Lower lobe of right lung (tissue), 2 donors: ENCODE data around the gene RTN4. TPM values are rescaled to one million over a fixed set of nuclear protein-coding genes. Genes with fewer than 3 reads are reported as not detected.

Experiments
- ATAC-seq, 2 donors: fragments of 200-7000 bp; cut with Tn5 transposase; one replicate each; pipeline ENCODE4 v1.9.1; 2020 to 2022; ENCODE audit warnings: mild to moderate bottlenecking in 2 of 2, moderate library complexity in 2 of 2
- DNase-seq: peaks from one replicate; pipeline ENCODE4 v3.0.0-alpha.2; 2020
- H3K27ac ChIP-seq: fragments of 200-600 bp; one replicate; pipeline ENCODE4 v1.8.0; 2022
- H3K27me3 ChIP-seq: fragments of 200-600 bp; one replicate; pipeline ENCODE4 v1.8.0; 2022; ENCODE audit warnings: low read depth
- H3K36me3 ChIP-seq: fragments of 200-600 bp; one replicate; pipeline ENCODE4 v1.8.0; 2022; ENCODE audit warnings: mild to moderate bottlenecking
- H3K4me1 ChIP-seq: fragments of 200-600 bp; one replicate; pipeline ENCODE4 v1.8.0; 2022
- H3K4me3 ChIP-seq: fragments of 200-600 bp; one replicate; pipeline ENCODE4 v1.8.0; 2022; ENCODE audit warnings: mild to moderate bottlenecking
- H3K9me3 ChIP-seq: fragments of 200-600 bp; one replicate; pipeline ENCODE4 v1.8.0; 2022
- CTCF ChIP-seq: fragments of 200-600 bp; IDR thresholded peaks from one replicate; pipeline ENCODE4 v1.8.0; 2022; ENCODE audit warnings: antibody characterized with exemption, mild to moderate bottlenecking
- intact Hi-C: fragments of 100-400 bp; cut with DNase I; formaldehyde crosslinking; loops from one replicate; pipeline ENCODE4 v1.11.0; 2022
- total RNA-seq: library from RNA; stranded (reverse); fragmentation: NEBNext Ultra II Directional; extraction: Animal tissue kit (Norgen Biotek cat#: 25700); gene quantifications from one replicate; pipeline ENCODE4 v1.2.1, GENCODE V29; 2021
- donor health status: DM: no; HTN: yes; CAD: no; lungs with severe emphysema.

RTN4 gene
- total RNA-seq, 1 donor from 2014 or later, result 317 TPM

DNA sequence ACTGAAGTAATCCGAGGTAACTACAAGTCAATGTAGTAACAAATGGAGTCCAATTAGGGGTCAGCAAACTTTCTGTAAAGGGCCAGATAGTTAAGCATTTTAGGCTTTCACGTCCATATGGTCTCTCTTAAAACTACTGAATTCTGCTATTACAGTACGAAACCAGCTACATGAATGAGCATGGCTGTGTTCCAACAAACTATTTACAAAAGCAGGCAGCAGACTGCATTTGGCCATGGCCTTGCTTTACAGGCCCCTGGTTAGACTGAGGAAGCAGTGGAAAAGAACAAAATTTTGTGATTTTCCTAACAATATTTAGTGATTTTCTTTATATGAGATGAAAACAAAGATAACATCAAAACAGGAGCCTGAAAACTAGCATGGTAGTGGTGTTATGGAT, 64.0 kb downstream of the RTN4 start:
- no peak for TF ChIP-seq CTCF
- DNase-seq (no peak), ATAC-seq (no peak)
- H3K4me1 ChIP-seq, result peaks cover 38% of the 10 kb centered on the region
- H3K27ac ChIP-seq, result no peak overlapping the region
- intact Hi-C loops, result no loop called here
- no peaks in the 10 kb centered on the region for H3K9me3 ChIP-seq
- H3K4me3 ChIP-seq, result no peak overlapping the region
- H3K27me3 ChIP-seq, result no peaks in the 10 kb centered on the region
- peaks cover 41% of the 10 kb centered on the region for H3K36me3 ChIP-seq

- ATAC-seq, result no peak
- no peak for TF ChIP-seq CTCF
- intact Hi-C loops, result no loop called here
- Histone ChIP-seq H3K4me3 (no peak overlapping the region), H3K4me1 (peaks cover 54% of the 10 kb centered on the region), H3K36me3 (peaks cover 44% of the 10 kb centered on the region), H3K27ac (no peak overlapping the region), H3K9me3 (no peaks in the 10 kb centered on the region), H3K27me3 (no peaks in the 10 kb centered on the region)
- DNase-seq, result no peak
These were observed 65.8 kb downstream of the RTN4 start for GRCh38 chr2:54984476-54984875.

- DNase-seq, result no peak
- Histone ChIP-seq H3K4me3 (no peak overlapping the region), H3K4me1 (peaks cover 55% of the 10 kb centered on the region), H3K27ac (no peak overlapping the region), H3K36me3 (peaks cover 44% of the 10 kb centered on the region), H3K27me3 (no peaks in the 10 kb centered on the region), H3K9me3 (no peaks in the 10 kb centered on the region)
- TF ChIP-seq CTCF, result no peak
- ATAC-seq, result no peak
- intact Hi-C loops, result no loop called here
These were observed 66.7 kb downstream of the RTN4 start for GRCh38 chr2:54983345-54984220.

- peaks cover 33% of the 10 kb centered on the region for H3K36me3 ChIP-seq
- H3K27me3 ChIP-seq, result no peaks in the 10 kb centered on the region
- ATAC-seq (peak; percentile 74 to 76), DNase-seq (no peak)
- TF ChIP-seq CTCF, result no peak
- H3K27ac ChIP-seq, result peak overlapping the region; percentile 51
- H3K9me3 ChIP-seq, result no peaks in the 10 kb centered on the region
- peaks cover 71% of the 10 kb centered on the region for H3K4me1 ChIP-seq
- intact Hi-C loops, result no loop called here
- no peak overlapping the region for H3K4me3 ChIP-seq
These were observed 68.9 kb downstream of the RTN4 start for GRCh38 chr2:54981385-54981784.

- intact Hi-C loops, result no loop called here
- Histone ChIP-seq H3K4me1 (peaks cover 82% of the 10 kb centered on the region), H3K27me3 (no peaks in the 10 kb centered on the region), H3K4me3 (no peak overlapping the region), H3K27ac (peak overlapping the region; percentile 32), H3K36me3 (peaks cover 20% of the 10 kb centered on the region), H3K9me3 (no peaks in the 10 kb centered on the region)
- DNase-seq, result no peak
- TF ChIP-seq CTCF, result no peak
- ATAC-seq, result peak; percentile 76 to 85
These were observed 70.8 kb downstream of the RTN4 start for GRCh38 chr2:54979321-54980044.
